LHCN-M2 (cell line): ENCODE data around the gene SEMA3F. TPM values are rescaled to one million over a fixed set of nuclear protein-coding genes. Genes with fewer than 3 reads are reported as not detected.
A peak's percentile ranks its signal among the peaks of the same experiment; 100 is the strongest.

Experiments
- DNase-seq: peaks from one replicate; pipeline ENCODE4 v3.0.0-alpha.2; 2012; ENCODE audit warnings: low read depth
- polyA plus RNA-seq: library from polyadenylated mRNA; unstranded; fragments of >200 nt; gene quantifications from one replicate; pipeline ENCODE4 v1.2.1, GENCODE V29; 2012; ENCODE audit warnings: missing spikeins
- total RNA-seq: library from RNA; depleted of rRNA; stranded (reverse); fragments of >200 nt; gene quantifications from 2 replicates; pipeline ENCODE4 v1.2.3, GENCODE V29; 2014; rRNA removed

SEMA3F gene
- 0.17 and 0.83 TPM in 2 replicates for total RNA-seq
- 0.55 TPM for polyA plus RNA-seq

DNA sequence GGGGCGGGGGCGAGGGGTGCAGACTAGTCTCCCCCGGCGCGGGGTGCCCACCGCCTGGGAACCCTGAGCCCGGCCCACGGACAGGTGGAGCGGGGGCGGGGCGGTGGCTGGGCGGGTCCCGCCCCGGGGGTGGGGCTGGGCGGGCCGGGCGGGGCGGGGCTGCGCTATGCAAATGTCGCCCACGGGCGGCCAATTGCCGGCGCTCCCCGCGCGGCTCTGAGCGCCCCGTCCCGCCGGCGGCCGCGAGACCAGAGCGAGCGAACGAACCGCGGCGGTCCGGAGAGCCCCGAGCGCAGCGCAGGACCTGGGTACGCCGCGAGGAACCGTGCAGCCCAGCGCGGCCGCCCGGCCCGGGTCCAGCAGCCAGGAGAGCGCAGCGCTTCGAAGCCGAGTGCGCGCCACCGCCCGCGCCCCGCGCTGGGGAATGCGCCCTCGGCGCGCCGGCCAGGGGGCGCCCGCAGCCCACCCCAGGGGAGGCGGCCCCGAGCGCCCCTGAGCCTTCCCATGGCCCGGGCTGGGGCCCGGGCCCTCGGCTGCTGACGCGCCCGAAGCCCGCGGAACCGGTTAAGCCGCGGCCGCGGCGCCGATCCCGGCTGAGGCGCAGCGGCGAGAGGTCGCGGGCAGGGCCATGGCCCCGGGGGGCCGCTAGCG, at the start of gene SEMA3F:
TSS of gene SEMA3F (plus strand) at position 485 of the 651 bp plus-strand sequence. CDS start 4,299 bp downstream, outside the sequence.
- DNase-seq = peak; percentile 36

DNA sequence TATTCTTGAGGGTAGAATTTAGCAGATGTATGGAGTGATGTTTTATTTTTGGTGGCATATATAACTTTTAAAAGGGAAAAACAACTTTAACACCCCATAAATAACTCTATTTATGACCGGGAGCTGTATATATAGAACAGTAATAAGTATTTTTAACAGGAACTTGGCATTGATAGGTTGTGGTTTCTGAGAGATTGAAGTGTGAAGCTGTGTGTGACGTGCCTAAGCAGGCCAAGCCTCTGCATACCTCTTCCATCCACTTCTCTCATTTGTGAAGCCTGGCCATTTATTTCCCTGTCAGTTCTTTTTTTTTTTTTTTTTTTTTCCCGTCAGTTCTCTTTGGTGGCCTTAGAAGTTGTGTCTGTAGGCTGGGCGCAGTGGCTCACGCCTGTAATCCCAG, 43.4 kb upstream of the SEMA3F start:
- no peak for DNase-seq

DNA sequence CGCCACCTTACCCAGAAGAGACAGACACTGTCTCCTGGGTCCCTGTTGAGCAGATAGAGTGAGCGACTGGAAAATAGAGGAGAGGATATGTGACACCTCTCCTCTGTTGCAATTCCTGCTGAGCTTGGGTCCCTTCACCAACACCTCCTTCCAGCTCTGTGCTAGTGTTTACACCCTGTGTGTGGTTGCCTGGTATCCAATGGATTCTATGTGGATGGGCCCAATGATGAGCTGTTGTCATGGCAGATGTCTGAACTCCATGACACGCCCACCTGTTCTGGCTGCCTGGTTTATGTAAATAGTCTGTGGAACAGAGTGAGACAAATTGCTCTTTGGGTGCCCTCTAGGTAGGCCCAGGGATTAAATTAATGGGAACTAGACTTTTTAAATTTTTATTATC, 42.7 kb upstream of the SEMA3F start:
- DNase-seq = peak; percentile 45

DNA sequence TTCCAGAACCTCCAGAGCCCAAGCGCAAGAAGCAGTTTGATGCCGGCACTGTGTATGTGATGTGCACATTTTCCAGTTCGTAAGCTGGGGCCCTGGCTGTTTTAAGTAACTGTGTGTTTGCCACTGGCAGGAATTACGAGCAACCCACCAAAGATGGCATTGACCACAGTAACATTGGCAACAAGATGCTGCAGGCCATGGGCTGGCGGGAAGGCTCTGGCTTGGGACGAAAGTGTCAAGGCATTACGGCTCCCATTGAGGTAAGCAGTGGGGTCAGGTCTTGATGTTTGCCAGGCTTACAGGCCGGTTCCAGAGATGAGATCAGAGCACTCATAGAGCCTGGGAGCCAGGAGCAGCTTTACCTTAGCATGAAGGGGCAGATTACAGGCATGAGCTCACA, 38.0 kb upstream of the SEMA3F start:
- DNase-seq = no peak

DNA sequence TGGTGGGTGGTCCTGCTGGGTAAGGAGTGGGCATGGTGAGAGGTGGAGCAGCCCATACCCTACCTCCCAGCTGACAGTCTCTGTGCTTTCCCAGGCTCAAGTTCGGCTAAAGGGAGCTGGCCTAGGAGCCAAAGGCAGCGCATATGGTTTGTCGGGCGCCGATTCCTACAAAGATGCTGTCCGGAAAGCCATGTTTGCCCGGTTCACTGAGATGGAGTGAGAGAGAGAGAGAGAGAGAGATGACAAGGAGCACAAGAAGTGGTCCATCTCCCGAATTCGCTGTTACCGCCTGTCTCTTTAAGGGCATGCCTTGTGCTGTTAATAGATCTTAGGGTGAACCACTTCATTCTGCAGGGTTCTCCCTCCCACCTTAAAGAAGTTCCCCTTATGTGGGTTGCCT, 36.9 kb upstream of the SEMA3F start:
- no peak for DNase-seq

DNA sequence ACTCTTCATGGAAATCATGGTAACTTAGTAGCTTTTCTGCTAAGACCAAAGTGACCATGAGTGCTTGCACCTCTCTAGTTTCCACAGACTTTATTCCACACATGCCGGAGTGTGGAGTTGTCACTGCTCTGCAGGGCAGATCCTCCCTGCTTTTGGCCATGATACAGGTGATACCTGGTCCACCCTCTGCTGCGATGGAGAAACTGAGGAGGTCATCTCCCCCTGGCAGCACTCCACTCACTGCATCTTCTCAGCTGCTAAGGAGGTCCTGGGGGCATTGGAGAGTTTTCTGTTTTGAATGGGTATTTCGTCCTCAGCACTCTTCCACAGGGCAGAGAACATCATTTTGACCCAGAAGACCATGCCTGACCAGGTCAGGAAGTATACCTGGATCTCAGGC, 35.3 kb upstream of the SEMA3F start:
- DNase-seq = no peak

DNA sequence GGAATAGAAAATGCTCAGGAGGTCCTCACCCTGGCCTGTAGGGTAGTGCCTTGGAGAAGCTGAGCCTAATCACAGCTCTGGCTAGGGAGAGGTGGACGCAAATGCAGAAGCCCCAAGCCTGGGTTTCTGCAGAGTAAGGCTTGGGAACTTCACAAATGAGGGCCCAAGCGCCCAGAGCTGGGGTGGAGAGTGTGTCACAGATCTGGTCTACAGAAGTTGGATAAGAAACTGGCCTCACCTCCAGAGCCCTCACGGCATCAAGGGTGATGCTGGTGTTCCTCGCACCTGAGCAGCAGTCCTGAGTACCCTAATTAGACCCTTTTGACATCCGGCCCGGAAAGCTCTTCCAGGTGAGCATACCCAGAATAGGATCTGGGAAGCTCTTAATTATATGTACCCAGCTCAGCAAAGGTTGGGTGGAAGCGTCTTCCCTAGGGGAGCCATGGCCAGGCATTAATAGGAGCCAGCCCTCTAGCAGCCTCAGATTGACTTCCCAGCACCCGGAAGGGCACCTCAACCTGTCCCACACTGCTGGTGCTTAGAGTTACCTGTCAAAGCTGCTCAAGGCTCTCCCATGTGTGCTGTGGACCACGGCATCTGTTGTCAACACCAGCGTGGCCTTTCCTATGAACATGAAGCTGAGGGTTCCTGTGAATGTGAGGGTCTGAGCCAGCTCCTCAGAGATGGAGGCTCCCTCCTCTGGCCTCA, 34.6 kb upstream of the SEMA3F start:
- no peak for DNase-seq

DNA sequence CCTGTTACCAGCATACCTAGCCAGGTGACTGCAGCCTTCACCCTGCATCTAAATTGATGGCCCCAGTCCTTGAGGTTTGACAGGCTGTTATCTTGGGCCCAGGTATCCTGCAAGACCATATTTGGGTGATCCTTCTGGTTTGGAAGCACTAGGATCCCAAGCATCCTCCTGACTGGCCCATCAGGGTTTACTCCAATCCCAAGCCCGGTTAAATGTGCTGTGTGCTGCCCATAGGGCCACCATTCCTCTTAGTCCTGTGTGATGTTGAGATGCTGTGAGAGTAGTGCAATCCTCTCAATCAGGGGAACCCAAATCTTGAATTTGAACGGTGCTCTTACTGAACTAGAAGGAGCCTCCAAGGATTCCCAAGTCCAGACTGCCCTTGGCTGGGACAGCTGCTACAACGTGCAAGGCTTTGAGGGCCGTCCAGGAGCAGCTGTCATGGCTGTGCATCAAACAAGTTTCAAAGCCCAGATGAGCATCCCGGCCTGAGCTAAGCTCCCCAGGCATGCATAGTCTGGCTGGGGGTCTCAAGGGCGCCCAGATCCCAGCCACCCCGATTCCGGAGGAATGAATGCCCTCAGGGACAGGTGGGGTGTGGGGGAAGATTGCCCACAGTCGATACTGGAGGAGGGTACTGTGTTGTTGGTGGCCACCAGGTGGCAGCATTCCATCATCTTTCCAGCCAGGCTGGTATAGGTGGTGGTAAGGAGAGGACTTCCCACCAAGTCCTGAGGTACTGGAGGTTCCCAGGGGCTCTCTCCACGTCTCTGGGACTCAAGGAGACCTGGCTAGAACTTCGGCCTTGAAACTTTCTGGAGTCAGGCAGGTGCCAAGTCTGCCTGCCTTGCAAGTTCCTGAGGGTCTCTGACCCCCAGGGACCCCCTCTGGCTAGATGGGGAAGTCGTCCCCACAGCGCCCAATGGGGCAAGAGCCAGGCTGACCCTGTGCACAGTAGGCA, 33.8 kb upstream of the SEMA3F start:
- peak; percentile 69 for DNase-seq

DNA sequence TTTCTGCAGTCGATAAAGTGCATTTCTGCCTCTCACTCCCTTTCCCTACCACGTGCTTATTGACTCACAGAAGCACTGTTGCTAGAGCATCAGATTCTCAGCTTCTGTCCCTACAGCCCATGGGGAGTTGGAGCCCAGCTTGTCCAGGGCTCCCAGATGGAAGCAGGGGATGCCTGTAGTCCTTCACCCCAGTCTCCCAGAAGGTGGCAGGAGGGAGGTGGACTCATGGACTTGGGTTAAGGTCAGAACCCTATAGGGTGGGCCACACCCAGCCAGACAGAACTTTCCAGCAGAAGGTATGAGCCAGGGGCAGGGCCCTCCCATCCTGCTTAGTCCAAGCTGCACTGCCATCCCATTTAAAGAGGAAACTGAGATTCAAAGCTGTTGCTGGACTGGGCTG, 33.1 kb upstream of the SEMA3F start:
- no peak for DNase-seq

DNA sequence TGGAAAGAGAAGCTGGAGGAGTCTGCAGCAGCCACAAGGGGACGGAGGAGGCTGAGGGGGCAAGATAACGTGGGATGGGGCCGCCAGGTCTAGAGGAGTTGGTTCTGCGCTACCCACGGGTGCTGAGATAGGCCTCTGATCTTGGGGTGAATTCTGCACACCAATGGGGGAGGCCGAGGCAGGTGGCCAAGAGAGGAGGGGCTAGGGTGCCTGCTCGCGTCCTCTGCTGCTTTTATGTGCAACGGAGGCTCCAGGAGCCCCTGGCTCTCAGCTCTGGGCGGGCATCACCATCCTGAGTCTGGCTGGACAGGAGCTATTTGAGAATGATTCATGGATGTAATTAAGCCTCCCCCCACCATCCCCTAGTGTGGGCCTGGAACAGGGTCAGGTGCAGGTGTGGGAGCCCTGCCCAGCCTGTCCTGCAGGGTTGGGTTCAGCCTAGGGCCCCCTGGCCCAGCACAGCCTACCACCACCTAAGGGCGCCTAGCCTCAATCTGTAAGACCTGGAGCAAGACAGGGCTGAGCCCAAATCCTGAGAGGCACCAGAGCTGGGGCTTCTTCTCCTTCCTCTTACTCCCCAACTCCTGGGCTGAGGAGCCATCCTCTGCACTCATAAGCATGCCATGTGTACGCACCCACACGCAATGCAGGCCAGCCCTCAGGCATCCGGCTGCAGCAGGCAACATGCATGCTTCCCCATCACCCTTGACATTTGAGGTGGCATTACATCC, 32.3 kb upstream of the SEMA3F start:
- DNase-seq = no peak

DNA sequence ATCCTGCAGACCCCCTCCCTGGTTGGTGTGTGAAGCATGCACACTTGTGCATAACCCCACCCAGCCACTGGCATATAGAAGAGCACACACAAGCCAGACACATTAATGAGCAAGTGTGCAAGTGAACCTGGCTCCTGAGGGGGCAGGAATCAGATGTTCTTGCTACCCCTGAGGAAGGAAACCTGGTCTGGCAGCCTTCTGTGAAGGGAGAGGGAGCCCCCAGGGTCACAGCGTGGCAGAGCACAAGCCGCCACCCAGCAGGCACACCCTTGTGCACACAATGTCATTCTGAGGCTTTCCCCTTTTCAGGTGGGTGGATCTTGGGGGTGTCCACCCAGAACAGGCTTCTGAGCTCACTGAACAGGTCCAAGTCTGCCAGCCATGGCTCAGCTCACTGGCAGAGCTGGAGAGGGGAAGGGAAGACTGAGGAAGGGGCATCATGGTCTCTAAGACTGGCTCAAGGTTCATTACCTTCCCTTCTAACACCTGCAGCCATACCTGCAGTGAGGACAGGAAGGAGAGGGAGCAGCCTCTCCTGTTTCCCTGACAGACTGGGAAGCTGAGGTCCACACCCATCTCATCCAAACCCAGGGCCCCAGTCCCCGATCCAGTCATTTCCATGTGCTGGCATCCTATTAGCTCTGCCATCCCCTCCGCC, 31.6 kb upstream of the SEMA3F start:
- DNase-seq = no peak

DNA sequence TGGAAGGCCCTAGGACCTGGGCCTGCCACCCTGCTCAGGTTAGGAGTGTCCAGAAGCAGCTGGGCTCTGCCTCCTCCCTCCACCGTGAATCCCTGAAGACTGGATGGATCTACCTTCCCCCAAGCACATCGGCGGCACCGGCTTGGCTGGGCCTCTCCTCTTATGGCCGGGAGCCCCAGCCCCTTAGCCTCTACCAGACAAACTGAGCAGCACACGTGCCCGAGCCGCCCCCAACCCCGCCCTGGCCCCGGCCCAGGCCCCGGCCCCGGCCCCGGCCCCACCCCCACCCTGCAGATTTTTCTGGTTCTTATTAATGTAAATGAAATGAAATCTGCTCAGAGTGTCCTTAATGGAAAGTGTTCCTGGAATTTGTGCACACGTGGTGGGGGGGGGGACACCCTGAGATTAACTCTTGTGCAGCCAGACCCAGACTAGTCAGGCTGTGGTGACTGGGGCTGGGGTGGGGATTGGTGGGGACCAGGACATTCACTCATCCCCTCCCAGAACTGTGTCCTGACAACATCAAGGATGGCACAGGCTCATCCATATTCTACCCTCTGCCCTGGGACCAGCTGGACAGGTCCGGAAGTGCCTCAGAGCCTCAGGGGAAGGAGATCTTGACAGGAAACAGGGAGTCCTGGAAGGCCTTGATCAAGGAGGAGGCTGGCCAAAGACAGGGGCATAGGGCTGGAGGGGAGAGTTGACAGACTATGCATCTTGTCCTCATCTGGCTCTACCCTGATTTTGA, 30.9 kb upstream of the SEMA3F start:
- no peak for DNase-seq

DNA sequence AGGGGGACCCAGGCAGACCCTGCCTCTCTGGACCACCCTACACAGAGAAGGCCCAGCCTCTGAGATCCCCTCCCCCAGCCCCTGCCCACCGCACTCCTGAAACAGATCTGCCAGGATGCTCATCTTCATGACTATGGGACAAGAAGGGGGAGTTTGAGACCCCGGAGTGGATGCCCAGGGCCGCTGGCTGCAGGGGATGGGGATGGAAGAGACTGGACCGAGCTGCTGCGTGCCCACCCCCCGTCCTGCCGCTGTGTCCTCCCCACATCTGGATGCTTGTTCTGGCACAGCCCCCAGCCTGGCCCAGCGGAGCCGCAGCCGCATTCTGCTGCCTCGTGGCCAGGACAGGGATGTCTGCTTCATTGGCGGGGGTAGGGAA, 30.3 kb upstream of the SEMA3F start:
- DNase-seq = no peak

DNA sequence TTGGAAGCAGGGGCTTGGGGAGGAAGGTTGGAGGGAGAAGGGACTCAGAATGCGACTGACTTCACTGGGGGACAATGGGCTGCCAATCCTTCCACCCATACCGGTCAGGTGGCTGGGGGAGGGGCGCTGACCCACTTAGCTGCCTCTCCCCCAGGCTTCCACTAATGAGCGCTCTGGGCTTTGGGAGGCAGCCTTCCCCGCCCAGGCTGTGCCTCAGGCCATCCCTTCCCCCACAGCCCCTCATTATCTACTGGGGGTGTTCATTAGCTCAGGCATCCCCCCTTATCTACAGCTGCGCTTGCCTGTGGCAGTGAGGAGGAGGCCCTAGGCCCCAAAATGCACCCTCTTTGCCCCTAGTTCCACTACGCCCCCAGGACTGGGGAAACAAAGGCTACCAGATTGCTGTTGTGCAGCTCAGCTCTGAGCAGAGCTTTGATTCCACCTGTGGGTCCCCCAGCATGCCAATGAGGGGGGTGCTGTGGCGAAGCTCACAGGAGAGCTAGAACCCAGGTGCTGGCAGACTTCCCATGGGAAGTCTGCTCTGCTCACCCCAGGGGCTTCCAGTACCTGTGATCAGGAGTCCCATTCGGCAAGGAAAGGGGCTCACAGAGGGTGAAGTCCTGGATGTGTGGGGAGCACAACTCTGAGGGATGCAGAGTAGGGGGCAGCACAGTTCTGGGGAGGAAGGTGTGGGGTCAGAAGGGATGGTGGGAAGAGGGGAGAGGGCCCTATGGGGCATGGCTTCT, 29.4 kb upstream of the SEMA3F start:
- no peak for DNase-seq

DNA sequence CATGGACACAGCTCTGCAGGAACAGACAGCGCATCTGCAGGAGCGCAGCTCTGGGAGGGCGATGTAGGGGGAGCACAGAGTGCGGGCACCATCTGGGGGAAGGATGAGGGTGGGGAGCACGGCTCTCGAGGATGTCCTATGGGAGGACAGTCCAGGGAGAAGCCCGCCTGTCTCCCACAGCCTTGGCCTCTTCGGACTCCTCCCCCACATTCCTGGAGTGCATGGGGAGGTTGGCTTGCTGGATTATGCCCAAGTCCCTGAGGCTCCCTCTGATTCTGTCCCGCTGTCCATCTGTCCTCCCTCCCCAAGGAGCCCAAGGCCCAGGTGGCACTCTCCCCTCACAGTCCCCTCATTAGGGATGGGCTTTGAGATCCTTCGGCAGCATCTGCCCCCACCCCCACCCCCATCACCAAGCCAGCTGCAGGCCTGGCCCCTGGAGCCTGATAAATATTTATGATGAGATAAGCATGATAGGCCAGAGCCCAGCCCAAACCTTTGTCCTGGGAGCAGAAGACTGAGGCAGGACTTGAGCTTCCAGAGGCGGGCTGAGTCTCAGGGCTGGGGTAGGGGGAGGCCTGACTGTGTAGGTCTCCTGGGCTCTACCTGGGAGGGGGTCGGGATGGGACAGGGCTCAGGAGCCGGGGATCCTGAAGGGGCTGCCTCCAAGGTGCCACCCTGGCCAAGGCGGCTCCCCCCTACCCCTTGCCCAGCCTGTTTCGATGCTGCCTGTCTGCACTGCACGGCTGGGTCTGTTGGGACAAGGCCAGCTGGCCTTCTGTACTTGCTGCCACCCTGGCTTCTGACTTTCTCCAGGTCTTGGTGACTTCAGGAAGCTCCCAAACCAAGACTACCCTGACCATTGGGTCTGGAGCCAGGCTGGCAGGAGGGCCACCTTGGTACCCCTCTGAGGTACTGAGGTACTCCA, 28.6 kb upstream of the SEMA3F start:
- no peak for DNase-seq

DNA sequence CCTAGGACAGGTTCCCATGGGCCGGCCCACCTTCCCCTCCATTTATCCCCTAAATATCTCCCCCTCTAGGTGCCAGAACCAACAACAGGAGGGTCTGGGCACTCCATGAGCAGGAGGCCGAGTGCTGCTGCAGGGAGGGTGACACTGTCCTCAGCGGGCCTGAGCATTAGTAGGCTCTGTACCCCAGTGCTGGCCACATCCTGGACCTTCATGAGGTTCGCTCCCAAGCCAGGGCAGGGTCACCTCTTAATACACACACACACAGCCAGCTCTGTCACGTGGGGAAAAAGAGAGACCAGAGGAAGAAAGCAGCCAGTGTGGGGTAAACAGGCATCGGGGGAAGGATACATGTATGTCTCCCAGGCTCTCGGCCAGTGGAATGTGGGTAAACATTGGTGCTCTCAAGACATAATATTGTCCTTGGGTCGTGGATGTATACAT, 27.9 kb upstream of the SEMA3F start:
- no peak for DNase-seq

DNA sequence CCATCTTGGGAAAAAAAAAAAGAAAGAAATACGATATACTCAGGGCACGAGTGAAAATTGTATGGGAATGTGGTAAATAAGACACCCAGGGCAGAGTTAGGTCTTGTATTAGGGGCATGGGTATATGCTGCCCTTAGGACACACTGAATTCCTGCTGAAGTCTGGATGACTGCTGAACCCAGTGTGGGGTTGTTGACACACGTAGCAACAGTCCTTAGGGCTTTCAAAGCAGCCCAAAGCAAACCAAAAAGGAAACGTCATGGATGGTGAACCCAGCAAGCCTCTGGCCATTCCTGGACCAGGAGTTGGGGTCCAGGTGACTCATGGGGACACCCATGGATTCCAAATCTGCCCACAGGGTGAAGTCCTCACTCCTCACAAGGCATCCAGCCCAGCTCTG, 27.1 kb upstream of the SEMA3F start:
- no peak for DNase-seq

DNA sequence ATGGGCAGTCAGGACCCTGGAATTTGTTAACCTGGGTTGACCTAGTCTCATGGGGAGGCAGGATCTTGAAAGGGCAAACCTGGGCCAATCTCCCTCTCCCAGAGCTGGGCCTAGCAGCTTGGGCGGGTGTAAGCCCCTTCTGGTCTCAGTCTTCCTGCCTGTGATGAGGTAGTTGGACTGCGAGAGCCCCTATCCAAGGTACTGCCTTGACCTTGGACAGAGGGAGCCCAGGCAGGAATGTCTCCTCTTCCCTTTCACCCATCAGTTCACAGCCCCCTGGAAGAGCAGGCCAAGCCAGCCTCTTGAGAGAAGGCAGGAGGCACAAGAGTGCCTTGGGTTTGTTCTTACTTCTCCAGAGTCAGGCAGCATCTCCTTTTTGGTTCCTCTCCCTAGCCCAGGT, 24.7 kb upstream of the SEMA3F start:
- DNase-seq = no peak
